DOHH2 (cell line): Measurements from ENCODE around the gene SPIRE2.

Source experiments
- H3F3A ChIP-seq: fragments of 200-600 bp; sonication (generic), shearing (Covaris generic); 2 replicates; pipeline ENCODE4 v1.6.0; 2016; ENCODE audit warnings: antibody characterized with exemption, mild to moderate bottlenecking; ENCODE audit not compliant: control insufficient read depth, insufficient read depth
- H3K27ac ChIP-seq: fragments of 200-600 bp; sonication (generic); 2 replicates; pipeline ENCODE4 v1.5.1; 2014; ENCODE audit warnings: low read depth, mild to moderate bottlenecking, low read length, moderate library complexity
- H3K27me3 ChIP-seq: fragments of 200-600 bp; sonication (generic); 2 replicates; pipeline ENCODE4 v1.6.1; 2014; ENCODE audit warnings: mild to moderate bottlenecking, low read length, mixed read lengths; ENCODE audit not compliant: control insufficient read depth
- H3K36me3 ChIP-seq: fragments of 200-600 bp; sonication (generic); 2 replicates; pipeline ENCODE4 v1.6.1; 2014; ENCODE audit warnings: mild to moderate bottlenecking, low read length, moderate library complexity, mixed read lengths; ENCODE audit not compliant: control insufficient read depth
- H3K4me1 ChIP-seq: fragments of 200-600 bp; sonication (generic); 2 replicates; pipeline ENCODE4 v1.6.1; 2014; ENCODE audit warnings: mild to moderate bottlenecking, low read length, mixed read lengths; ENCODE audit not compliant: control insufficient read depth
- H3K4me2 ChIP-seq: fragments of 200-600 bp; sonication (generic); 2 replicates; pipeline ENCODE4 v1.6.0; 2014; ENCODE audit warnings: mild to moderate bottlenecking, low read length, moderate library complexity
- H3K4me3 ChIP-seq: fragments of 200-600 bp; sonication (generic); 2 replicates; pipeline ENCODE4 v1.5.1; 2014; ENCODE audit warnings: mild to moderate bottlenecking, low read length, mixed read lengths
- H3K79me2 ChIP-seq: fragments of 200-600 bp; sonication (generic); 2 replicates; pipeline ENCODE4 v1.6.1; 2014; ENCODE audit warnings: mild to moderate bottlenecking, low read length, mixed read lengths; ENCODE audit not compliant: control insufficient read depth
- H3K9me2 ChIP-seq: fragments of 200-600 bp; sonication (generic); replicated peaks from 2 replicates; pipeline ENCODE4 v1.6.1; 2014; ENCODE audit warnings: mild to moderate bottlenecking, low read length, mixed read lengths; ENCODE audit not compliant: control insufficient read depth
- H3K9me3 ChIP-seq: fragments of 200-600 bp; sonication (generic); 2 replicates; pipeline ENCODE4 v1.6.1; 2014; ENCODE audit warnings: antibody characterized with exemption, low read length, mixed read lengths; ENCODE audit not compliant: control insufficient read depth, insufficient read depth
- H4K20me1 ChIP-seq: fragments of 200-600 bp; sonication (generic); 2 replicates; pipeline ENCODE4 v1.6.0; 2014; ENCODE audit warnings: low read depth, mild to moderate bottlenecking, antibody characterized with exemption, low read length, moderate library complexity; ENCODE audit not compliant: control insufficient read depth, insufficient read depth
- EZH2phosphoT487 ChIP-seq: fragments of 200-600 bp; sonication (generic); IDR thresholded peaks from 2 replicates; pipeline ENCODE4 v1.6.1; 2017; ENCODE audit warnings: borderline replicate concordance, mild to moderate bottlenecking, antibody characterized with exemption, low read length, moderate library complexity, mixed read lengths
- TF ChIP-seq, protein P1 (sequence below): fragments of 200-600 bp; sonication (generic); IDR thresholded peaks from one replicate; pipeline ENCODE4 v1.5.1; 2014; ENCODE audit warnings: antibody characterized with exemption, mild to moderate bottlenecking, low read depth, low read length; ENCODE audit not compliant: poor library complexity, severe bottlenecking

SPIRE2 gene

DNA sequence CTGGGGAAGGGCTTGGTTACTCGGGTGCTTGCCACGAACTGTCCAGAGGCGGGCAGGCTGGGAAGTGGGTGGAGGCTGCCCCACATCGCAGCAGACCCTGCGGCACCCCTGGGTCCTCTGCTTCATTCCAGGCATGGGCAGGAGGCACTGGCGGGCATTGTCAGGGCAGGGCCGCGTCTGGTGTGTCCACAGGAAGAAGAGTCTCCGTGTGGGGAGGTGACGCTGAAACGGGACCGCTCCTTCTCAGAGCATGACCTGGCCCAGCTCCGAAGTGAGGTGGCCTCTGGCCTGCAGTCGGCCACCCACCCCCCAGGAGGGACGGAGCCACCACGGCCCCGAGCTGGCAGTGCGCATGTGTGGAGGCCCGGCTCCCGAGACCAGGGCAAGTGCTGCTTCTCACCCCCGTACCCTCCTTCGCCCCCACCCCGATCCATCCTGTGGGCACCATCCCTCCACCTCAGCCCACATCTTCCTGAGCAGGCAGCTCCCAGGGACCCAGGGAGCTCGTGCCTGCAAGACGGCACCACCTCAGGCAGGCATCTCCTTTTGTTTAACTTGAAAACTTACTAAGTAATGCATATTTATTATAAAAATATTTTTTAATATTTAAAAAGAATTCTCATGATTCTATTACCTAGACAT, 30.8 kb downstream of the SPIRE2 start:
- Histone ChIP-seq H3K9me2 (no peaks in the 10 kb centered on the region), H3K4me3 (no peak overlapping the region), H4K20me1 (0 out of 2 replicates have a peak, but pooled peaks cover 3% of the 10 kb centered on the region), H3K79me2 (no peaks in the 10 kb centered on the region), H3K4me2 (no peak overlapping the region), H3K4me1 (peaks cover 34% of the 10 kb centered on the region), H3K9me3 (no peaks in the 10 kb centered on the region), H3F3A (peaks cover 3% of the 10 kb centered on the region; the same call in 1 of the 2 replicates), H3K36me3 (no peaks in the 10 kb centered on the region; the same call in 1 of the 2 replicates), H3K27ac (no peak overlapping the region), H3K27me3 (no peaks in the 10 kb centered on the region)
- TF ChIP-seq, protein P1, sequence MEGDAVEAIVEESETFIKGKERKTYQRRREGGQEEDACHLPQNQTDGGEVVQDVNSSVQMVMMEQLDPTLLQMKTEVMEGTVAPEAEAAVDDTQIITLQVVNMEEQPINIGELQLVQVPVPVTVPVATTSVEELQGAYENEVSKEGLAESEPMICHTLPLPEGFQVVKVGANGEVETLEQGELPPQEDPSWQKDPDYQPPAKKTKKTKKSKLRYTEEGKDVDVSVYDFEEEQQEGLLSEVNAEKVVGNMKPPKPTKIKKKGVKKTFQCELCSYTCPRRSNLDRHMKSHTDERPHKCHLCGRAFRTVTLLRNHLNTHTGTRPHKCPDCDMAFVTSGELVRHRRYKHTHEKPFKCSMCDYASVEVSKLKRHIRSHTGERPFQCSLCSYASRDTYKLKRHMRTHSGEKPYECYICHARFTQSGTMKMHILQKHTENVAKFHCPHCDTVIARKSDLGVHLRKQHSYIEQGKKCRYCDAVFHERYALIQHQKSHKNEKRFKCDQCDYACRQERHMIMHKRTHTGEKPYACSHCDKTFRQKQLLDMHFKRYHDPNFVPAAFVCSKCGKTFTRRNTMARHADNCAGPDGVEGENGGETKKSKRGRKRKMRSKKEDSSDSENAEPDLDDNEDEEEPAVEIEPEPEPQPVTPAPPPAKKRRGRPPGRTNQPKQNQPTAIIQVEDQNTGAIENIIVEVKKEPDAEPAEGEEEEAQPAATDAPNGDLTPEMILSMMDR: no peak
- no peak for TF ChIP-seq EZH2phosphoT487

DNA sequence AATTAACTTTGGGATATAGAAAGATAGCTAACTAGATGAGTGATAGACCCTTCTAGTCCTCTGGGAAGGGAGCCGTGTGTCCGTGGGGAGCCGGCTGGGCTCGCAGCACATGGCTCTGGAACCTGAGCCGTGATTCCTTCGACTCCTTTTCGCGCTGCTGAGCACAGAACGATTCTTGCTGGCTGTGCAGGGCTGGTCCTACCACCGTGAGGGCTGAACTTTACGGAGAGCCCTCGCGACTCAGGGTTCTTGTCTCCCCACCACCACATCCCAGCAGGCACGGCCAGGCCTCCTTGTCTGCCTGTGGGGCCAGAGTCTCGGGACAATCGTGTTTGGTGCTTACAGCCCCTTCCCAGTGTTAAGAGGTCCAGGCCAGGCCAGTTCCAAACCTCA, 31.3 kb downstream of the SPIRE2 start:
- Histone ChIP-seq H3K4me3 (no peak overlapping the region), H3K9me3 (no peaks in the 10 kb centered on the region), H3K4me1 (peaks cover 39% of the 10 kb centered on the region), H3K79me2 (no peaks in the 10 kb centered on the region), H3K4me2 (no peak overlapping the region), H3K27me3 (no peaks in the 10 kb centered on the region), H3K9me2 (no peaks in the 10 kb centered on the region), H3K36me3 (no peaks in the 10 kb centered on the region; the same call in 1 of the 2 replicates), H3K27ac (no peak overlapping the region), H4K20me1 (0 out of 2 replicates have a peak, but pooled peaks cover 3% of the 10 kb centered on the region), H3F3A (peaks cover 5% of the 10 kb centered on the region; the same call in 1 of the 2 replicates)
- TF ChIP-seq, protein P1: no peak
- TF ChIP-seq EZH2phosphoT487: no peak

DNA sequence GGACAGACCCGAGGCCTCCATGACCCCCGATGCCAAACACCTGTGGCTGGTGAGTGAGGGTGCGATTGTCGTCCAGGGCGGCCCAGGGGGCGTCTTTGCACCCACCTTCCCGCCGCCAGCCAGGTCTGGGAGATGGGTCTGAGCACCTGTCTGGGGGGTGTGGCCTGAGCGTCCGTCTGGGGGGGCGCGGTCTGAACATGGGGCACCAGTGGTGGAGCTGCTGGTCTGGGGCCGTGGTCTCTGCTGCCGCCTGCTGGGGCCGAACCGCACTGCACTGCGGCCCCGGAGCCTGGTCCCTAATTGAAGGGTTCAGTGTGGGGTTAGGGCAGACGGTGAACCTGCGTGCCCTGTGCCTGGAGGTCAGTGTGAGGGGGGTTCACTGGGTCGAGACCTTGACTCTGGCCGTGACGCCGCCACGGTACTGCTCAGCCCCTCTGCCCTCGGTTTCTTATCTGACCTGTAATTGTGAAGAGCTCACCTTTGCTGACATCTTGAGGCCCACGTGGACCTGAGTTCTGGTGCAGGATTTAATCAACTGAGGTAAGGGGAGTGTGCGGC, 32.6 kb downstream of the SPIRE2 start:
- no peaks in the 10 kb centered on the region for H3K9me3 ChIP-seq
- no peak overlapping the region for H3K27ac ChIP-seq
- TF ChIP-seq EZH2phosphoT487: no peak
- TF ChIP-seq, protein P1: peak; percentile 100
- no peak overlapping the region for H3K4me3 ChIP-seq
- peak overlapping the region; percentile 47 for H3K4me2 ChIP-seq
- H3K79me2 ChIP-seq: no peaks in the 10 kb centered on the region
- no peaks in the 10 kb centered on the region; the same call in 1 of the 2 replicates for H3K36me3 ChIP-seq
- 0 out of 2 replicates have a peak, but pooled peaks cover 3% of the 10 kb centered on the region for H4K20me1 ChIP-seq
- H3K27me3 ChIP-seq: no peaks in the 10 kb centered on the region
- peaks cover 5% of the 10 kb centered on the region; the same call in 1 of the 2 replicates for H3F3A ChIP-seq
- no peaks in the 10 kb centered on the region for H3K9me2 ChIP-seq
- peaks cover 36% of the 10 kb centered on the region for H3K4me1 ChIP-seq
